ENCODE measurements around the gene HSCB.
"Not testable (repeated sequence)": the region's sequence is repeated elsewhere in the genome, so short reads cannot be mapped to it uniquely, and the experiment has no call there.

HSCB gene

DNA sequence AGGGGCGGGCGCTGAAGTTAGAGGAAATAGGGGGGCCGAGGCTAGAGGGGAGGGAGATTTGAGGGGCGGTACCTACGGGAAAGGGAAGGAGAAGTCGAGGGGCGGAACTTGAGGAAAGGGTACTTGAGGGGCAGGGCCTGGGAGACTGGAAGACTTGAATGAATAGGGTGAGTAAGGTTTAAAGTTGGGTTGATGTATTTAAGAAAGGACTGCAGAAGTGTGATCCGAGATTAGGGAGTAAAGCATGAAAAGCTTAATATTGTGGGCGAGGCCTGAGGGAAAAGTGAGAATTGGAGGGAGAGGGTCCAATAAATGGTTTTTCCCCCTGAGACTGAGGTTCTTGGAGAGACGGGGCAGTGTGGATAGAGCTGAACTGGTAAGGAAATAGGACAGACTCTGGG is 723 bp downstream of the HSCB start:
- TF ChIP-seq, protein P1, sequence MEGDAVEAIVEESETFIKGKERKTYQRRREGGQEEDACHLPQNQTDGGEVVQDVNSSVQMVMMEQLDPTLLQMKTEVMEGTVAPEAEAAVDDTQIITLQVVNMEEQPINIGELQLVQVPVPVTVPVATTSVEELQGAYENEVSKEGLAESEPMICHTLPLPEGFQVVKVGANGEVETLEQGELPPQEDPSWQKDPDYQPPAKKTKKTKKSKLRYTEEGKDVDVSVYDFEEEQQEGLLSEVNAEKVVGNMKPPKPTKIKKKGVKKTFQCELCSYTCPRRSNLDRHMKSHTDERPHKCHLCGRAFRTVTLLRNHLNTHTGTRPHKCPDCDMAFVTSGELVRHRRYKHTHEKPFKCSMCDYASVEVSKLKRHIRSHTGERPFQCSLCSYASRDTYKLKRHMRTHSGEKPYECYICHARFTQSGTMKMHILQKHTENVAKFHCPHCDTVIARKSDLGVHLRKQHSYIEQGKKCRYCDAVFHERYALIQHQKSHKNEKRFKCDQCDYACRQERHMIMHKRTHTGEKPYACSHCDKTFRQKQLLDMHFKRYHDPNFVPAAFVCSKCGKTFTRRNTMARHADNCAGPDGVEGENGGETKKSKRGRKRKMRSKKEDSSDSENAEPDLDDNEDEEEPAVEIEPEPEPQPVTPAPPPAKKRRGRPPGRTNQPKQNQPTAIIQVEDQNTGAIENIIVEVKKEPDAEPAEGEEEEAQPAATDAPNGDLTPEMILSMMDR (IDR thresholded peaks at IDR 0.05; ENCODE audit: low read depth, low read length) = no peak
- DNase-seq (ENCODE audit: extremely low read depth, low read depth) = no peak

DNA sequence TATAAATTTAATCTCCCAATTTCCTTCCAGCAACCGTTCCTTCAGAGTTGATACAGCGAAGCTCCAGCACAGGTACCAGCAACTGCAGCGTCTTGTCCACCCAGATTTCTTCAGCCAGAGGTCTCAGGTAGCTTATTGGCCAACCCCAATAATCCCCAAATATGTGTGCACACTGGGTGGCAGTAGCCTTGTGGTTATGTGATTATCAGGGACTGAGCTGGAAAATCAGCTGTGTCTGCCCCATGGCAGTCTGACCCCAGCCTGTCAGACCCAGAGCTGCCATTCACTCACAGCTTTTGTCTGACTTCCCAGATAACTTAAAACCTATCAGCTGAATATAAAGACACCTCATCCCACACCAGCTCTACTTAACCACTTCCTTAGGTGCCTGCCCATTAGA is 2.0 kb downstream of the HSCB start:
- TF ChIP-seq, protein P1 (IDR thresholded peaks at IDR 0.05; ENCODE audit: low read depth, low read length) = no peak
- DNase-seq (ENCODE audit: extremely low read depth, low read depth) = no peak

DNA sequence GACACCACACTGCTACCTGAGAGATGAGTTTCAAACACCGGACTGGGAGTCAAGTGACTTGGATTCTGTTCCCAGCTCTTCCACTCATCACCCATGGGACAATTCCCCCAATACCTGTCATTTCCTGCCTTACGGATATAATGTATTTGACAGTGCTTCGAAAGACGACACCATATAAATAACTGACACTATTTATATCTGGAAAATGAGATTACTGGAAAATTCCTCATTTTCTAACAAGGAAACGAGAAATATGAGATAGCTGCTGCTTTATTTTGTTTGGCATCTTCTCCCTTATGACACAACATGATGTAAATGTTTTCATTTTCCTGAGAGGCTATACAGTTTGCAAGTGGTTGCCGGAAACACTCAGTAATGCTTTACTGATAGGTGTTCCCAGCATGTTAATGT is 8.6 kb downstream of the HSCB start:
- TF ChIP-seq, protein P1 (IDR thresholded peaks at IDR 0.05; ENCODE audit: low read depth, low read length) = no peak
- DNase-seq (ENCODE audit: extremely low read depth, low read depth) = no peak

DNA sequence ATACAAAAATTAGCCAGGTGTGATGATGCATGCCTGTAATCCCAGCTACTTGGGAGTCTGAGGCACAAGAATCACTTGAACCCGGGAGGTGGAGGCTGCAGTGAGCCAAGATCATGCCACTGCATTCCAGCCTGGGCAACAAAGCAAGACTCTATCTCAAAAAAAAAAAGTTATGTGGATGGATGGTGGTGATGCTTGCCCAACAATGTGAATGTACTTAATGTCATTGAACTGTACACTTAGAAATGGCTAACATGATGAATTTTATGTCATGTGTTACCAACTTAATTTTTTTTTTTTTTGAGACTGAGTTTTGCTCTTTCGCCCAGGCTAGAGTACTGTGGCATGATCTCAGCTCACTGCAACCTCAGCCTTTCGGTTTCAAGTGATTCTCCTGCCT is 12.7 kb downstream of the HSCB start:
- not testable (repeated sequence) for DNase-seq (ENCODE audit: extremely low read depth, low read depth)

DNA sequence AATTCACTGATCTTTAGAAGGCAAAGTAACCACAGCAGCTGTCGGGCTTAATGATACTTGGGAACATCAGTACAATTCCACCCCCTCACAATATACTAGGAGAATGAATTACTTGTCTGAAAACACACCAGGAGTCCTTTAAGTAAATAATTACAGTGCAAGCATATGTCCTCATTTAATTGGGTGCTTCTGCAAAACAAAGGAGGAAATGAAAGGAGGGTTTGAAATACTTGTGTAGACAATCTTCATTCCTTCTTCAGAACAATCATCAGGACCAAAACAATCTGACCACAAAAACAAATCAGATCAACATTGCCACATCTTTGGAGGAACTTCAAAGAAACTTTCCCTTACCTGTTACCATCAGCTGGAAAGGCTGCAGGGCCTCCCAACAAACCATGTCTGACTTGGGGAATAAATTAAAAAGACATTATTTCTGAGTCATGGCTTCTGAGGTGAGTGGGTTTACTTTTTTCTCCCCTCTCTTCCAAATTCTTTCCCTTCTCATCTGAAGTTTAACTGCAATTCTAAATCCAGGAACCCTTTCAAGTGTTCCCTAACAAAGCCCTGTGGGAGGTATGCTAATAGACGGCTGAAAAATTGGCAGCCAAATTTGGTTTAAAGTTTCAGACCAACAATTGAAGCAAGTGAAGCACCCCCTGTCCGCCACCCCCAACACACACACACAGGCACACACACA is 18.2 kb downstream of the HSCB start:
- TF ChIP-seq, protein P1 (IDR thresholded peaks at IDR 0.05; ENCODE audit: low read depth, low read length) = no peak
- no peak for DNase-seq (ENCODE audit: extremely low read depth, low read depth)

DNA sequence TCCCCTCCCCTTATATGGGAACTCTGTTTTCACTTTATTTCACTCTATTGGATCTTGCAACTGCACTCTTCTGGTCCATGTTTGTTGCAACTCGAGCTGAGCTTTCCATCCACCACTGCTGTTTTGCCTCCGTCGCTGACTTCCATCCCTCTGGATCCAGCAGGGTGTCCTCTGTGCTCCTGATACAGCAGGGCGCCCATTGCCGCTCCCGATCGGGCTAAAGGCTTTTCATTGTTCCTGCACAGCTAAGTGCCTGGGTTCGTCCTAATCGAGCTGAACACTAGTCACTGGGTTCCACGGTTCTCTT is 19.6 kb downstream of the HSCB start:
- TF ChIP-seq, protein P1 (IDR thresholded peaks at IDR 0.05; ENCODE audit: low read depth, low read length) = no peak

DNA sequence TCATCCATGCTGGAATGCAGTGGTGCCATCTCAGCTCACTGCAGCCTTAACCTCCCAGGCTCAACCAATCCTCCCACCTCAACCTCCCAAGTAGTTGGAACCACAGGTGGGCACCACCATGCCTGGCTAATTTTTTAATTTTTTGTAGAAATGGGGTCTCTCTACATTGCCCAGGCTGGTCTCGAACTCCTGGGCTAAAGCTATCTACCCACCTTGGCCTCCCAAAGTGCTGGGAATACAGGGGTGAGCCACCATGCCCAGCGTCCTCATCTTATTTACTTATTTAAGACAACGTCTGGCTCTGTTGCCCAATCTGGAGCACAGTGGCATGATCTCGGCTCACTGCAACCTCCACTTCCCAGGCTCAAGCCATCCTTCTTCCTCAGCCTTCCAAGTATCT is 20.2 kb downstream of the HSCB start:
- DNase-seq (ENCODE audit: extremely low read depth, low read depth) = not testable (repeated sequence)

More for the DNA sequence above, 19.6 kb downstream of the HSCB start:
- DNase-seq (ENCODE audit: extremely low read depth, low read depth) = no peak

DNA sequence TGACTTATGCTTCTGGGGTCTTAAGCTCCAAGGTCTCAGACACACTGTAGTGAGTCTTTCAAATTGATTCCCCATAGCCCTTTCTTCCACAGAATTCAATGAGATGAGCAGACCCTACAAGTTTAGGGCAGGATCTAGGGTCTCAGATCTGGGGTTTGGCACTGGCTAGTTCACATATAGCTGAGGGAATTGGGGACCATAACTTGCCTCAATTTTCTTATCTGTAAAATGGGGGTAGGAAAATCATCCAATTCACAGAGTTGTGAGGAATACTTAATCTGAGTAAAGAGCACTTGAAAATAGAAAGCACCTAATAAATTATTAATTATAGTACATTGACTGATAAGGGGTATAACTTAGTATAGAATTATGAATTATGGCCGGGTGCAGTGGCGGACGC is 24.8 kb downstream of the HSCB start:
- TF ChIP-seq, protein P1 (IDR thresholded peaks at IDR 0.05; ENCODE audit: low read depth, low read length) = no peak
- DNase-seq (ENCODE audit: extremely low read depth, low read depth) = no peak
